Astrocyte (in vitro differentiated cells and primary cell): ENCODE data around the gene DBF4. TPM values are rescaled to one million over a fixed set of nuclear protein-coding genes. Genes with fewer than 3 reads are reported as not detected.
A peak's percentile ranks its signal among the peaks of the same experiment; 100 is the strongest.

Experiments used
- DNase-seq: peaks from one replicate; pipeline ENCODE4 v3.0.0-alpha.2; 2010; ENCODE audit warnings: low read depth
- FAIRE-seq: peaks from 2 replicates; lab custom pipeline; 2011; peaks lifted over from hg19 to GRCh38; lab: Jason Lieb, UNC
- H2AFZ ChIP-seq: 2 replicates; pipeline ENCODE4 v1.6.0; 2012; ENCODE audit warnings: low read depth, low read length, inconsistent platforms
- H3K27ac ChIP-seq: 2 replicates; pipeline ENCODE4 v1.5.1; 2011; ENCODE audit warnings: low read depth, low read length, inconsistent platforms
- H3K27me3 ChIP-seq: 2 replicates; pipeline ENCODE4 v1.6.0; 2011; ENCODE audit warnings: low read length, inconsistent platforms; ENCODE audit not compliant: insufficient read depth
- H3K36me3 ChIP-seq: 2 replicates; pipeline ENCODE4 v1.5.1; 2011; ENCODE audit warnings: low read length, inconsistent platforms; ENCODE audit not compliant: insufficient read depth
- H3K4me1 ChIP-seq: 2 replicates; pipeline ENCODE4 v1.5.1; 2011; ENCODE audit warnings: low read length, inconsistent platforms; ENCODE audit not compliant: insufficient read depth
- H3K4me2 ChIP-seq: 2 replicates; pipeline ENCODE4 v1.6.0; 2012; ENCODE audit warnings: low read length, inconsistent platforms
- H3K4me3 ChIP-seq: 2 replicates; pipeline ENCODE4 v1.5.1; 2011; ENCODE audit warnings: low read depth, mild to moderate bottlenecking, low read length, inconsistent platforms; ENCODE audit not compliant: insufficient read depth
- H3K79me2 ChIP-seq: 2 replicates; pipeline ENCODE4 v1.6.0; 2012; ENCODE audit warnings: mild to moderate bottlenecking, low read length, inconsistent platforms; ENCODE audit not compliant: insufficient read depth
- H3K9ac ChIP-seq: 2 replicates; pipeline ENCODE4 v1.6.0; 2012; ENCODE audit warnings: mild to moderate bottlenecking, low read length, inconsistent platforms
- H3K9me3 ChIP-seq: 2 replicates; pipeline ENCODE4 v1.5.1; 2012; ENCODE audit warnings: low read depth, mild to moderate bottlenecking, low read length, inconsistent platforms; ENCODE audit not compliant: insufficient read depth
- H4K20me1 ChIP-seq: 2 replicates; pipeline ENCODE4 v1.6.0; 2012; ENCODE audit warnings: low read length, inconsistent platforms; ENCODE audit not compliant: insufficient read depth
- H3K27ac Mint-ChIP-seq: one replicate; pipeline ENCODE4 v1.8.0; 2021; ENCODE audit warnings: mild to moderate bottlenecking, mixed read lengths; ENCODE audit not compliant: unreplicated experiment
- H3K27me3 Mint-ChIP-seq: one replicate; pipeline ENCODE4 v1.8.0; 2021; ENCODE audit warnings: low read depth, mixed read lengths; ENCODE audit not compliant: unreplicated experiment
- H3K36me3 Mint-ChIP-seq: one replicate; pipeline ENCODE4 v1.8.0; 2021; ENCODE audit warnings: low read depth, mixed read lengths; ENCODE audit not compliant: unreplicated experiment
- H3K4me1 Mint-ChIP-seq: one replicate; pipeline ENCODE4 v1.8.0; 2021; ENCODE audit warnings: low read depth, mixed read lengths; ENCODE audit not compliant: unreplicated experiment
- H3K4me3 Mint-ChIP-seq: one replicate; pipeline ENCODE4 v1.8.0; 2021; ENCODE audit warnings: mild to moderate bottlenecking, moderate library complexity, mixed read lengths; ENCODE audit not compliant: unreplicated experiment
- H3K9me3 Mint-ChIP-seq: one replicate; pipeline ENCODE4 v1.8.0; 2021; ENCODE audit warnings: mild to moderate bottlenecking, mixed read lengths; ENCODE audit not compliant: unreplicated experiment
- CTCF ChIP-seq: IDR thresholded peaks from 2 replicates; pipeline ENCODE4 v1.5.1; 2011; ENCODE audit warnings: low read depth, mild to moderate bottlenecking, inconsistent platforms, low read length, moderate library complexity; ENCODE audit not compliant: insufficient read depth
- EZH2 ChIP-seq: IDR thresholded peaks from 2 replicates; pipeline ENCODE4 v1.6.1; 2012; ENCODE audit warnings: mild to moderate bottlenecking, low read length, inconsistent platforms; ENCODE audit not compliant: insufficient read depth
- total RNA-seq: library from RNA; stranded (reverse); gene quantifications from 2 replicates; pipeline ENCODE4 v1.2.1, GENCODE V29; 2021

Gene DBF4
- total RNA-seq, 1 donor from 2014 or later = 13.0 TPM

DNA sequence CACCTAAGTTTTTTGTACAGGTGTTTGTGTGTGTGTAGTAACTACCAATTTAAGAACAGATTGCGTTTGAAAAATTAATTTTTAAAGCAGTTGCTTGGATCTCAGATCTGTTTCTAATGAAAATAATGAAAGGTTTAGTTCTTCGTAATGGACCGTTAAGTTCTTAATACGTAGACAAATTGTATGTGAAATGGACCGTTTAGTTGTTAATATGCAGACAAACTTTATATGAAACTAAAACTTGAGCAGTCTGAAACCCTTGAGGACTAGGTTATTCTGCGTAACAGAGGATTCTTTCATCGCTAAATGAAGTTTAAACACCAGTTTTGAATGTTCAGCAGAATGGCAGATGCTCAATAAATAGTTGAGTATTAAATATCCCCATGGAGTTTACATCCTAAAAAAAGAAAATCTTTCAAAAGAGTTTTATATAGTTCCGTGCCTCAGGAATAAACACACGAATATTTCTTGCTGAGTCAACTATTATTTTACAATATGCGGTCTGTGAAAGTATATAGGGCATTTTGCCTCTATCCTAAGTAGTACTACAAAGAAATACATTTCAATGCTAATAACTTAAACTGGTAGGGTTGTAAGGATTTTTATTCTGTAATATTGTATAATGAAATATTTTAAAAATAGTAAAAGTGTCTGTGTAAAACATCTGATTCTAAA is 1.2 kb downstream of the DBF4 start:
- Mint-ChIP-seq H3K27me3 (no peaks in the 10 kb centered on the region), H3K4me3 (peak overlapping the region; percentile 94), H3K27ac (peak overlapping the region; percentile 80), H3K4me1 (peaks cover 15% of the 10 kb centered on the region), H3K36me3 (no peaks in the 10 kb centered on the region), H3K9me3 (peaks cover 4% of the 10 kb centered on the region)
- FAIRE-seq = no peak
- Histone ChIP-seq H4K20me1 (no peaks in the 10 kb centered on the region), H3K27ac (peak overlapping the region; percentile 90), H3K4me1 (peaks cover 5% of the 10 kb centered on the region), H3K4me3 (peak overlapping the region; percentile 93), H2AFZ (peak overlapping the region; percentile 90), H3K9me3 (no peaks in the 10 kb centered on the region), H3K4me2 (peak overlapping the region; percentile 92), H3K9ac (peak overlapping the region; percentile 96), H3K79me2 (peaks cover 83% of the 10 kb centered on the region), H3K27me3 (no peaks in the 10 kb centered on the region), H3K36me3 (peaks cover 3% of the 10 kb centered on the region)
- TF ChIP-seq EZH2 (no peak), CTCF (no peak)
- DNase-seq = no peak

DNA sequence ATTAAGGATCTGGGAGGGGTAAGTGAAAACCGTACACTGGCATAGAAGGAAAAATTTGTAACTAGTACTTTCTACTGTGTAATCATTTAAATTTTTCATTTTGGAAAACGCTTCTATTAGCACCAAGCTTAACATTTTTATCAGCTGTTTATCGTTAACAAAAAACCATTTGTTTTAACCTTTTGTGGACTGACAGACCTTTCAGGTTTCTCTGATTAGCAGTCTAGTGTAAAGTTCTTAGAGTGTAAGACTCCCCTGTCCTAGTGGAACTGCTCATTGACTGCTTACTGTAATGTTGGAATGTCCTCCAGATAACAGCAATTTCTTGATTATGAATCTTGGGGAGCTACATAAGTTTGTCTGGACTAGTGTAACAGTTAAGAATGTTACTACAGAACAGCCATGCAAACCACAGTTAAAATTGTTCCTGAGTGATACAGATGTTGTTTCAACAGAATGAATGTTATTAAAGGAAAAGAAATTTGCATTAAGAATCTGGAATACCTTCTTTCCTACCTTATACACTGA is 2.0 kb downstream of the DBF4 start:
- DNase-seq (peak; percentile 29), FAIRE-seq (no peak)
- H3K4me3 Mint-ChIP-seq = peak overlapping the region; percentile 72
- Histone ChIP-seq H3K4me2 (peak overlapping the region; percentile 92), H4K20me1 (no peaks in the 10 kb centered on the region), H3K9ac (peak overlapping the region; percentile 96), H3K27me3 (no peaks in the 10 kb centered on the region), H3K9me3 (no peaks in the 10 kb centered on the region), H3K4me1 (peaks cover 5% of the 10 kb centered on the region), H2AFZ (no peak overlapping the region), H3K27ac (no peak overlapping the region), H3K79me2 (peaks cover 85% of the 10 kb centered on the region), H3K4me3 (peak overlapping the region; percentile 93), H3K36me3 (peaks cover 3% of the 10 kb centered on the region)
- TF ChIP-seq EZH2 = no peak
- no peak for TF ChIP-seq CTCF
- H3K27ac Mint-ChIP-seq = no peak overlapping the region
- H3K27me3 Mint-ChIP-seq = no peaks in the 10 kb centered on the region
- H3K4me1 Mint-ChIP-seq = peaks cover 15% of the 10 kb centered on the region
- H3K9me3 Mint-ChIP-seq = no peaks in the 10 kb centered on the region
- H3K36me3 Mint-ChIP-seq = no peaks in the 10 kb centered on the region
